RWPE1 (cell line): ENCODE results near the gene SESN3.

ENCODE experiments used
- CTCF ChIA-PET: fragments of 350-600 bp; sonication (Branson Sonifier 250); formaldehyde crosslinking; extraction: SDS; loops from one replicate; lab custom pipeline; 2021; lab: Yijun Ruan, JAX
- POLR2A ChIA-PET: fragments of 400-600 bp; formaldehyde crosslinking; extraction: SDS; loops from one replicate; lab custom pipeline; 2020; ENCODE audit warnings: antibody characterized with exemption; ENCODE audit not compliant: low non-redundant PET; lab: Yijun Ruan, JAX
- DNase-seq: peaks from one replicate; pipeline ENCODE4 v3.0.0; 2012; ENCODE audit warnings: low spot score
- H3K27ac ChIP-seq: fragments of 450-650 bp; 2 replicates; pipeline ENCODE4 v1.5.1; 2017
- TF ChIP-seq, protein P1 (sequence below): fragments of 450-650 bp; conservative IDR thresholded peaks from 2 replicates; pipeline ENCODE4 v1.5.1; 2017; ENCODE audit warnings: low read depth, mild to moderate bottlenecking

Gene SESN3

DNA sequence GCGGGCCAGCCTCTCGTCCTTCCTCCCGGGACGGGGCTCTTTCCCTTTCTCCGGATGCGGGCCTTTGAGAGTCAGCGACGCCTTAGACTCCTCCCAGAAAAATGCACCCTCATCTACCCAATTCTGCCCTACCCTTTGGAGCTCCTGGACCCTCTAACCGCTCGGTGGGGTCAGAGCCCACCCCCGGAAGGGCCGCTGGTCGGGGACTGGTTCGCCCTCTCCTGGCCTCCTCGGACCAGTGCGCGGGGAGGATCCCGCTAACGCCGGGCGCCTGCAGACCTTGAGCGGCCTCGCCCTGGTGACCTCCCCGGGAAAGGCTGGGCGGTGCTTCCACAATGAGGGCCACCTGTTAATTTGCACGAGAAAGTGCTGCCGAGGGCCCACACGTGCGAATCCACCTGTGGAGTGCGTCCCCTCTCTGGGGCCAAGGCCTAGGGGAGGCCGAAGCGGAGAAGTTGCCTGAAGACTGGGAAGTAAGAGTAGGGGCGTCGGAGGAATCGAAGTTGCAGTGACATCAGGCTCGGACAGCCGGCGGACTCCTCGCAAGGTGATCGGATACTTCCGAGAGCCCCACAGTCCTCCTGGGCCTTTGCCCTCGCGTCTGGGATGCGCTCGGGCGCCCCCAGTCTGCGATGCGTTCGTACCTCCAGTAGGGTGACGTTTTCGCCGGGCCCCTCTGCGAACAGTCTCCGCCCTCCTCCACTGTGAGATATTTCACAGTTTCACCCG lies 79.9 kb downstream of the SESN3 start:
- peak; percentile 90 for DNase-seq
- ChIA-PET POLR2A (no interaction called here), CTCF (interaction anchor here (0.5 to 1.7 kb wide), 7 partner anchors 39 to 612 kb away, joined by 3 to 9 read pairs (median 3); partner anchors contain the start of gene ENDOD1)
- TF ChIP-seq, protein P1, sequence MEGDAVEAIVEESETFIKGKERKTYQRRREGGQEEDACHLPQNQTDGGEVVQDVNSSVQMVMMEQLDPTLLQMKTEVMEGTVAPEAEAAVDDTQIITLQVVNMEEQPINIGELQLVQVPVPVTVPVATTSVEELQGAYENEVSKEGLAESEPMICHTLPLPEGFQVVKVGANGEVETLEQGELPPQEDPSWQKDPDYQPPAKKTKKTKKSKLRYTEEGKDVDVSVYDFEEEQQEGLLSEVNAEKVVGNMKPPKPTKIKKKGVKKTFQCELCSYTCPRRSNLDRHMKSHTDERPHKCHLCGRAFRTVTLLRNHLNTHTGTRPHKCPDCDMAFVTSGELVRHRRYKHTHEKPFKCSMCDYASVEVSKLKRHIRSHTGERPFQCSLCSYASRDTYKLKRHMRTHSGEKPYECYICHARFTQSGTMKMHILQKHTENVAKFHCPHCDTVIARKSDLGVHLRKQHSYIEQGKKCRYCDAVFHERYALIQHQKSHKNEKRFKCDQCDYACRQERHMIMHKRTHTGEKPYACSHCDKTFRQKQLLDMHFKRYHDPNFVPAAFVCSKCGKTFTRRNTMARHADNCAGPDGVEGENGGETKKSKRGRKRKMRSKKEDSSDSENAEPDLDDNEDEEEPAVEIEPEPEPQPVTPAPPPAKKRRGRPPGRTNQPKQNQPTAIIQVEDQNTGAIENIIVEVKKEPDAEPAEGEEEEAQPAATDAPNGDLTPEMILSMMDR = peak; percentile 77
- H3K27ac ChIP-seq = peak overlapping the region; percentile 92

DNA sequence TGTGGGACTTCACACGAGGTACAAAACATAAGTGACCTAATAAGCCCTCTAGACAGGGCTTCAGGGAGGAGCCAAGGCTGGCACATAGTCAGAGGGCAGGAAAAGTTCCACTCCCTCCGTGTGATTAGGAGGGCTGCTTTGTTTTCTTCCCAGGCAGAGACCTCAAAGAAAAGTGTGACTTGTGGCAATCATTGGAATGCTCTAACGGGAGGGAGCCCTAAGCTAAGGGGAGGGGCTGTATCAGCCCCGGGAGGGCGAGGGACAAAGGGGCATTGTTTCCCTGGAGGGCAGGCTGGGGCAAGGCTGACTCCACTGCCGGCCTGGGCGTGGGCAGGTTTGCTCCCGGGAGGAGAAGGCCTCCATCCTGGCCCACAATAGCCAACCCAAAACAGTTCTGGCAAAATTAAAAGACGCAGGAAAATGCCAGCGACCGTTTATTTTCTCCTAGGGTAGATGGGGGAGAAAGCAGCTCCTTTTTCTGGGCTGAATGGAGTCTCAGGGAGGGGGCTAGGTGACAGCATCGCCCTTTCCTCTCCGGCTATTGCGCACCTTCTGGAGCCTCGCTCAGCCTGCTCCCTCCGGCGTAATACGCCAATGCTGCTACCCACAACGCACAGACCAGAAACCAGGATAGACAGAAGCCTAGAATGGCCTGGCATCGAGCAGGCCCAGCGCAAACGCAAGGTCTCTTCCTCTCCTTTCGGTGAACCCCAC lies 81.2 kb downstream of the SESN3 start:
- CTCF ChIA-PET = interaction anchor here (0.6 to 1.2 kb wide), 3 partner anchors 38 to 555 kb away, joined by 3 to 9 read pairs (median 3); no protein-coding TSS in a partner anchor
- peak overlapping the region; percentile 92 for H3K27ac ChIP-seq
- POLR2A ChIA-PET = no interaction called here
- peak; percentile 54 for DNase-seq
- TF ChIP-seq, protein P1 = no peak

DNA sequence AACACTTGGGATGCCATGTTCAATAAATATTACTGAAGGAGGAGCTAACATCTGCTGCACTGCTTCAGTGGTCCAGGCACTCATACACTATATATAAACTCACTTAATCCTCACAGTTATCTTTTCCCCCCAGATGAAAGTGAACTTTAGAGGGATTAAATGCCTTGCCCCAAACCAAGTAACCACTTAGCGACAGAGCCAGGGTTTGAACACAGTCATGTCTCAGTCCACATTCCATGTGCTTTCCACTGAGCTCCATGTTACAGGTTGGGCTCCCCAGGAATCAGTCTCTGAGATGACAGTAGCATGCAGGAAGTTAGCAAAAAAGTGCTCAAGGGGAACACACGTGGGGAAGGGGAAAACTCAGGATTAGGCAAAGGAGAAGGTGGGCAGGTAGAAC lies 82.1 kb downstream of the SESN3 start:
- TF ChIP-seq, protein P1 = no peak

DNA sequence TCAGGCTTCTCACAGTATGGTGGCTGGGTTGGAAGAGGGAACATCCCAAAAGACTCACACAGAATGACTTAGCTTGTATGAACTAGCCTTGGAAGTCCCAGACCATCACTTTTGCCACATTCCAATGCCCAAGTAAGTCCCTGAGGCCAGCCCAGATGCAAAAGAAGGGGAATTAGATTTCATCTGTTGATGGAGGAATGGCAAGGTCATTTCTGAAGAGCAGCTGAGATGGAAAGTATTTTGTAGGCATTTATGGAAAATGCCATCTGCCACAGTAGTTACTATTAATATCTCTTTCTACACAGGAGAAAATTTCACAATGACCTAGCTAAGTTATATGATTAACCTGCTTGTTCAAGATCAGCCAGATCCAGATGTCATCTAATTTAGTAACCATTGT lies 82.6 kb downstream of the SESN3 start:
- POLR2A ChIA-PET = no interaction called here
- peak overlapping the region; percentile 78 for H3K27ac ChIP-seq

More for the DNA sequence above, 82.1 kb downstream of the SESN3 start:
- ChIA-PET POLR2A (no interaction called here), CTCF (interaction anchor here (0.6 kb wide), 2 partner anchors 305 to 439 kb away, joined by 3 read pairs; no protein-coding TSS in a partner anchor)
- DNase-seq = no peak
- H3K27ac ChIP-seq = peak overlapping the region; percentile 27; the same call in 1 of the 2 replicates

DNA sequence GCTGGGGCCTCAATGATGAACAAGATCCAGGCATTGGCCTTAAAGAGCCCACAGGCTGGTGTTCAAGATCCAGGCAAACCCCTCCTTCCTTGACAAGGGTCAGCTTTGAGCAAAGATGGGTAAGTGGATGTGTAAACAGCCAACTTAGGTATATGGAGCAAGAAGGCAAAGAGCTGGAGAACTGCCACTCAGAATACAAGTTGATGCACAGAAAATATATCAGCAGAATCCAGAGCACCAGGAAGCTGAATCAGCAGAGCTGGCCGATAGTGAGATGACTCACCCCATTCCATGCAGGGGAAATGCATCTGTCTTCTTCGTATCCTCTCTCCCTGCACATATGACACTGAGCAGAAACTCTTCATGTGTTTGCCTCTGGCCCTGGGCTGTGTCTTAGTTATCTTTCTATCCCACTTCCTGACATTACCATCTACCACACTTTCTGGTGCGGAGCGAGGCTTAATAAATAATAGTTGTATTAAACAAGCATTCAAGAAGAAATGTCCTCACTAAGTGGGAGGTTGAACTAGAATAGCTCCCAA lies 83.6 kb downstream of the SESN3 start:
- ChIA-PET POLR2A (interaction anchor here (0.7 kb wide), 1 partner anchor 527 kb away, joined by 3 read pairs; no protein-coding TSS in a partner anchor), CTCF (interaction anchor here (0.6 to 1.5 kb wide), 3 partner anchors 523 to 652 kb away, joined by 3 to 6 read pairs (median 4); no protein-coding TSS in a partner anchor)

More for the DNA sequence above, 82.6 kb downstream of the SESN3 start:
- TF ChIP-seq, protein P1 = no peak
- no peak for DNase-seq
- CTCF ChIA-PET = interaction anchor here (0.6 to 1.5 kb wide), 2 partner anchors 305 to 525 kb away, joined by 3 to 6 read pairs; no protein-coding TSS in a partner anchor

More for the DNA sequence above, 83.6 kb downstream of the SESN3 start:
- TF ChIP-seq, protein P1 = no peak
- peak overlapping the region; percentile 49 for H3K27ac ChIP-seq
- DNase-seq = peak; percentile 85
